Mesendoderm (in vitro differentiated cells): ENCODE results near the gene CBX8.

Experiments
- DNase-seq: peaks from one replicate; pipeline ENCODE4 v3.0.0; 2013
- H2AK5ac ChIP-seq: 2 replicates; pipeline ENCODE4 v1.6.1; 2013; ENCODE audit warnings: low read length, inconsistent platforms
- H2BK120ac ChIP-seq: 2 replicates; pipeline ENCODE4 v1.6.1; 2013; ENCODE audit warnings: low read depth, mild to moderate bottlenecking, low read length, moderate library complexity, mixed read lengths
- H2BK15ac ChIP-seq: replicated peaks from 2 replicates; pipeline ENCODE4 v1.6.1; 2013; ENCODE audit warnings: low read depth, mild to moderate bottlenecking, moderate library complexity
- H2BK5ac ChIP-seq: 2 replicates; pipeline ENCODE4 v1.6.1; 2013; ENCODE audit warnings: low read length, inconsistent platforms
- H3K18ac ChIP-seq: 2 replicates; pipeline ENCODE4 v1.6.1; 2013; ENCODE audit warnings: mild to moderate bottlenecking, low read length, mixed read lengths
- H3K23ac ChIP-seq: one replicate; pipeline ENCODE4 v1.6.1; 2013; ENCODE audit warnings: low read length
- H3K27ac ChIP-seq: 2 replicates; pipeline ENCODE4 v1.5.1; 2013; ENCODE audit warnings: low read depth, mild to moderate bottlenecking, inconsistent platforms, low read length, moderate library complexity
- H3K27me3 ChIP-seq: 2 replicates; pipeline ENCODE4 v1.6.1; 2013; ENCODE audit warnings: low read length, control low read depth, mild to moderate bottlenecking, inconsistent platforms; ENCODE audit not compliant: insufficient read depth, poor library complexity
- H3K36me3 ChIP-seq: 2 replicates; pipeline ENCODE4 v1.6.1; 2013; ENCODE audit warnings: low read length, inconsistent platforms; ENCODE audit not compliant: control insufficient read depth, insufficient read depth
- H3K4ac ChIP-seq: one replicate; pipeline ENCODE4 v1.6.1; 2013; ENCODE audit warnings: low read depth, mild to moderate bottlenecking, low read length, moderate library complexity
- H3K4me1 ChIP-seq: 2 replicates; pipeline ENCODE4 v1.6.1; 2013; ENCODE audit warnings: low read depth, low read length, inconsistent platforms; ENCODE audit not compliant: control insufficient read depth
- H3K4me2 ChIP-seq: 2 replicates; pipeline ENCODE4 v1.6.1; 2013; ENCODE audit warnings: low read length
- H3K4me3 ChIP-seq: 2 replicates; pipeline ENCODE4 v1.5.1; 2013; ENCODE audit warnings: mild to moderate bottlenecking, low read length
- H3K56ac ChIP-seq: one replicate; pipeline ENCODE4 v1.6.1; 2013; ENCODE audit warnings: low read length
- H3K79me1 ChIP-seq: 2 replicates; pipeline ENCODE4 v1.6.1; 2013; ENCODE audit warnings: low read length, inconsistent platforms
- H3K79me2 ChIP-seq: 2 replicates; pipeline ENCODE4 v1.6.1; 2013; ENCODE audit warnings: mild to moderate bottlenecking, low read length; ENCODE audit not compliant: control insufficient read depth, insufficient read depth
- H3K9ac ChIP-seq: 2 replicates; pipeline ENCODE4 v1.6.1; 2013; ENCODE audit warnings: low read length, inconsistent platforms
- H4K5ac ChIP-seq: one replicate; pipeline ENCODE4 v1.6.1; 2013; ENCODE audit warnings: low read length
- H4K8ac ChIP-seq: one replicate; pipeline ENCODE4 v1.6.1; 2013; ENCODE audit warnings: low read depth, mild to moderate bottlenecking, control low read depth, low read length, moderate library complexity
- WGBS: extraction: QIAGEN DNeasy Blood & Tissue Kit; methylation state at CpG from one replicate; pipeline ENCODE4 v1.1.7; 2013; ENCODE audit warnings: low lambda C conversion rate, missing lambda C conversion rate; ENCODE audit not compliant: insufficient coverage; ENCODE audit errors: extremely low coverage; 5-methylcytosine and 5-hydroxymethylcytosine counted together

The CBX8 gene

DNA sequence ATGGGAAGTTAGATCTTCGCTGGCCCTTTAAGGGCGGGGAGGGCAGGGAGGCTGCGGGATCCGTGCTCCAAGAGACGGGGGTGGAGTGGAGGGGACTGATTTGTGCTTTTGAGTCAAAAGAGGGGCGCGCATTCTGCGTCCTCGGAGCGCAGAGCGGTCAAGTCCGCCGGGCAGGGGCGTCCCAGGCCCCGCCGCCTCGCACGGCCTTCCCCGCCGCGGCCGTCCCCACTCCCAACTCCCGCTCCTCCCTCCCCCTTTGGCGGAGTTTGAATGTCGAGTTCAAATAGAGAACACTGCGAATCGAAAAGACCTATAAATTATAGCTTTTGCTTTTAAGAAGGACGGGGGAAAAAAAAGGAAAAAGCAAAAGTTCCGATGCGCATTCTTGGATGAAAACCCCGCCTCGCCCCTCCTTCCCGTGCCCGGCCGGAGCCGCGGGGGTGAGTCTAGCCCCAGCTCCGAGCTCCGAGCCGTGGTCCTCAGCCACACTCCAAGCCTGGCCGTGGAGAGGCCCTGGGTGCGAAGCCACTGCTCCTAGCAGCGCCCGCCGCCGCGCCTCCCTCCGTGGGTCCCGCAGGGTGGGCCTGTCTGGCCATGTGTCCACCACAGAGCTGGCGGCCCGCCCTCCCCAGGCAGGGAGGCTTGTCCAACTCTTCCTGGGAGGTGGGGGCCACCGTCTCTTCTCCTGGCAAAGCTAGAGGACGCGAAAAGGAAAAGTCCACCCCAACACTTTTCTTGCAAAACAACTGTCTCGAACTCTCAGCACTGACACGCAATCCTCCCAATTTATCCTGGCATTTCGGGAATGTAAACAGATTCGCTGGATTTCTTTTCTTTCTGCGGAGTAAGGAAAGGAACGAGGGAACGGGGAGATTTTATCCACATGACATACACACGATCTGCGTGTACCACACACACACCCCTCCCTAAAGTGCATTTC is 3.6 kb downstream of the CBX8 start:
- no CpG with 5 or more reads among the region's 63 CpGs for WGBS
- H3K79me2 ChIP-seq = no peaks in the 10 kb centered on the region
- peak; percentile 51 for DNase-seq

DNA sequence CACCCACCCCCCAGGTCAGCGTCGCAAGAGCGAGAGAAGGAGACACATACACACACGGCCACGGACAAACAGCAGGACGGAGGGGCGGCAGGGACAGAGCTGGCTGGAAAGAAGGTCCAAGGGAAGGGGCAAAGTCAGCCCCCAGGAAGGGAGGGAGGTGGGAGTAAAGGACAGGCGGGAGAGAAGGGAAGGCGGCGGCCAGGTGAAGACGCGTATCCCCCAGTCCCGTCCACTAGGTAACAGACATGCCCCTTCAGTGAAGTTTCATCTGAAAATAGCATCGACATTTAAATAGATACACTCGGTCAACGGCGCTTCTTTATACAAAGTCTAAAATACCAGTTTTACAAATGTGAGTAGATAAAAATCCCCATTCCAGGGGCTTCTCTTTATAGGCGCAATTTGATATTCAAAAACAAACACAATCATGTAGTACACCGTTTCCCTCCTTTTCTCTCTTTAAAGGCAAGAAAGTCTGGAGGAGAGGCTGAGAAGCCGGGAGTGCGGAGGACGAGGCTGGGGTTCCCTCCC is 4.5 kb downstream of the CBX8 start:
- no peak overlapping the region for H2AK5ac ChIP-seq
- no peak overlapping the region for H2BK5ac ChIP-seq
- no peak overlapping the region for H3K27ac ChIP-seq
- no peaks in the 10 kb centered on the region for H3K79me1 ChIP-seq
- H3K9ac ChIP-seq = no peak overlapping the region
- no peak overlapping the region for H3K4ac ChIP-seq
- no peak overlapping the region for H4K8ac ChIP-seq
- no peak overlapping the region for H2BK15ac ChIP-seq
- no peak overlapping the region for H3K4me2 ChIP-seq
- H4K5ac ChIP-seq = no peak overlapping the region
- H3K18ac ChIP-seq = no peak overlapping the region
- H3K79me2 ChIP-seq = no peaks in the 10 kb centered on the region
- peak; percentile 22 for DNase-seq
- H3K36me3 ChIP-seq = no peaks in the 10 kb centered on the region
- peaks cover 7% of the 10 kb centered on the region for H3K4me1 ChIP-seq
- peaks cover 68% of the 10 kb centered on the region for H3K27me3 ChIP-seq
- no peak overlapping the region for H3K56ac ChIP-seq
- no peak overlapping the region for H3K23ac ChIP-seq
- H3K4me3 ChIP-seq = no peak overlapping the region
- no CpG with 5 or more reads among the region's 22 CpGs for WGBS
- no peak overlapping the region for H2BK120ac ChIP-seq

More for the DNA sequence above, 3.6 kb downstream of the CBX8 start:
- peak overlapping the region; percentile 62 for H3K4me2 ChIP-seq
- peak overlapping the region; percentile 49 for H3K9ac ChIP-seq
- no peak overlapping the region for H4K5ac ChIP-seq
- H3K18ac ChIP-seq = no peak overlapping the region
- H3K27me3 ChIP-seq = peaks cover 74% of the 10 kb centered on the region
- H2BK15ac ChIP-seq = no peak overlapping the region
- no peak overlapping the region for H3K4ac ChIP-seq
- peak overlapping the region; percentile 7 for H3K4me3 ChIP-seq
- H3K36me3 ChIP-seq = no peaks in the 10 kb centered on the region
- no peak overlapping the region for H2AK5ac ChIP-seq
- no peak overlapping the region for H2BK120ac ChIP-seq
- peak overlapping the region; percentile 50 for H3K56ac ChIP-seq
- H3K23ac ChIP-seq = no peak overlapping the region
- H4K8ac ChIP-seq = no peak overlapping the region
- H3K79me1 ChIP-seq = no peaks in the 10 kb centered on the region
- H2BK5ac ChIP-seq = no peak overlapping the region
- peaks cover 7% of the 10 kb centered on the region for H3K4me1 ChIP-seq
- H3K27ac ChIP-seq = no peak overlapping the region

DNA sequence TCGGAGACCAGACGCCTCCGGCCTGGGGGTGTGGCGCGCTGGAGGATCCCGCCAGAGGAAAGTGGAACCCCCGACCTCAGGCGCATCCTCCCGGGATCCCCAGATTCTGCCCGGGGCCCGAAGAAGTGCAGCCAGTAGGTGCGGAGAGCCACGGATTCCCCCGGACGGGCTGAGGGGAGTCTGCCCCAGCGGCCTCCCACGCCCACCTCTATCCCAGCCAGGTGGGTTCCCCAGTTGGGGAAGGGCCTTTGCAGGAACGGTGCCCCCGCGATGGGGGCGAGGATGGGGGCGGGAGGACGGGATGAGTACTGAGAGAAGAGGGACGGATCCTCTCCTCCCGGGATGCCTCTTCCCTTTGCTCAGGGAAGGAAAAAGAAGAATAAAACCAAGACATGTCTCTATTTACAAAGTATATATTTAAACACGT is 5.1 kb downstream of the CBX8 start:
- Histone ChIP-seq H2BK120ac (no peak overlapping the region), H4K5ac (no peak overlapping the region), H3K18ac (no peak overlapping the region), H3K27me3 (peaks cover 68% of the 10 kb centered on the region), H4K8ac (no peak overlapping the region), H3K4me1 (peaks cover 7% of the 10 kb centered on the region), H3K56ac (no peak overlapping the region), H3K36me3 (no peaks in the 10 kb centered on the region), H3K23ac (no peak overlapping the region), H2AK5ac (no peak overlapping the region), H3K79me2 (no peaks in the 10 kb centered on the region), H2BK5ac (no peak overlapping the region), H3K4me3 (no peak overlapping the region), H3K4me2 (no peak overlapping the region), H3K27ac (no peak overlapping the region), H3K9ac (no peak overlapping the region), H3K4ac (no peak overlapping the region), H3K79me1 (no peaks in the 10 kb centered on the region), H2BK15ac (no peak overlapping the region)
- DNase-seq = no peak
- no CpG with 5 or more reads among the region's 26 CpGs for WGBS

DNA sequence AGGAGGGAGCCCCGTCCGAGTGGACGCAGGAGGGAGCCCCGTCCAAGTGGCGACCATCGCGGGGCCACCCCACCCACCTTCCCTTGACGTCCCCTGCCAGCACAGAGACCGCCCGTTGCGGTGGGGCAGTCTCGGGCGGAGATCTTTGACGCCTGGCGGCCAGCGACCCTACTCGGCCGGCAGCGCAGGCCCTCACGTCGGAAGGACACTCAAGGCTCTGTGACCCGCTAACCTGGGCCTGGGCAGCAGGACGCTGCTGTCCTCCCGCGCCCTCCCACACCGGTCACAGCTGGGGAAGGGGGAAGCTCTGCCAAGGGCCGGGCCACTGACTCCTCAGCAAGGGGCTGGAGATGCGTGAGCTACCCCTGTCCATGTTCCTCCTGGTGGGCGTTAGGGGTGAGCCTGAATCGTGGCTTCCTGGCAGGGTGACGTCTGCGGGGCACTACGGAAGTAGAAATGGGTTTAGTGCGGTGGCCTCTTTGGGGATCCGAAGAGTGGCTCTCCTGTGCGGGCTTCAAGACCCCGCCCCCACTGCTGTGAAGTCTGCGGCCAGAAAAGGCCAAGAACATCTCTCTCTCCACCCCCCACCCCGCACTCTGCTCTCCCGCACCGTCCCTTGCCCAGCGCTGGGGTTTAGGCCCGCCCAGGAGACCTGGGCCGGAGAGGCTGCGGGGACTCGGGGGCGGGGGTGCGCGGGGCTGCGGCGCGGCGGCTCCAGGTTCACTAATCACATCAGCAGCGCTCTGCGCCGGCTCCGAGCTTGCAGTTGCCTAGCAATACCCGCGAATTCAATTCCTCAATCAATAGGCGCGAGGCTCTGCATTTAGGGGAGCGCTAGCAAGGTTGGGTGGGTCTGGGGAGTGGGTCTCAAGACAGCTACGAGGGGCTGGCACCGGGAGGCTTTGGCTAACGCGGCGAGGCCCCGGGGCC is 5.8 kb downstream of the CBX8 start:
- Histone ChIP-seq H3K4me2 (no peak overlapping the region), H3K4me1 (peaks cover 4% of the 10 kb centered on the region), H3K79me2 (no peaks in the 10 kb centered on the region), H3K4ac (no peak overlapping the region), H2BK15ac (no peak overlapping the region), H3K23ac (peak overlapping the region; percentile 80), H3K36me3 (no peaks in the 10 kb centered on the region), H2AK5ac (no peak overlapping the region), H3K18ac (no peak overlapping the region), H4K5ac (no peak overlapping the region), H2BK120ac (no peak overlapping the region), H3K27me3 (peaks cover 64% of the 10 kb centered on the region), H3K56ac (no peak overlapping the region), H3K27ac (no peak overlapping the region), H2BK5ac (no peak overlapping the region), H4K8ac (no peak overlapping the region), H3K9ac (no peak overlapping the region), H3K79me1 (no peaks in the 10 kb centered on the region), H3K4me3 (no peak overlapping the region)
- no CpG with 5 or more reads among the region's 68 CpGs for WGBS
- peak; percentile 24 for DNase-seq

DNA sequence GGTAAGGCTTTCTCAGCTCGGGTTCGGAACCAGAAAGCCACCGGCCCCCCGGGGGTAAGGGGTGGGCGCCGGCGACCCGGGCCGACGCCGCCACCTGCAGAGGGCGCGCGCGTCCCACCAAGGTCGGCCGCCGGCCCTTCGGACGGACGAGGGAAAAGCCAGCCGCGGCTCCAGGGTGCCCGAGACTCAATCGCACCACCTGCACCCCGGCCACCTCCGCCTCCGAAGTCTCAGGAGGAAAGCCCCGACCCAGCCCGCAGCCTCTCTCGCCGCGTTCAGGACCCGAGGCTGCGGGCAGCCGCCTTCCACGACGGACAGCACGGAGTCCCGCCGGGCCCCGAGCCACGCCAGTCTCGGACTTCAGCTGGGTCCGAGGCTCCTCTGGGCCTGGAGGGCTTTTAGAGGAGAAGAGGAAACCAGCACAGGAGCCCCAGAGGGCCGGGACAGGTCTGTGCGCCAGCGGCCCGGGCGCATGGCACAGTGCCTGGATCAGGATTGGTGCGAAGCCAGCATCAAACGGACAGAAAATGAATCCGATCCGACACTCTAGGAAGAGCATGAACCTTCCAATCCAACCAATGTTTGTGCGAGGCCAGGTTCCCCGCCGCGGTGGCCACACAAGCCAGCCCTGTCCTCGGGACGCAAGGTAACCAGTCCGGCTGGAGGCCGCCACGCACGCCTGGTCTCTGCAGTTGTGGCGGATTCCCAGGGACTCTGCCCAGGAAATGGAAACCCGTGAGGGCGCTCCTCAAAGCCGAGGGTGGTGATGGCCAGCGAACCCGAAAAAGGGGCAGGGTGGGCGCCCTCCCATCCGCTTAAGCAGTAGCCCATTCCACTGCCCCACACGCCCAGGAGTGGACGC is 6.7 kb downstream of the CBX8 start:
- Histone ChIP-seq H3K9ac (peak overlapping the region; percentile 51), H3K4ac (no peak overlapping the region), H3K4me3 (no peak overlapping the region), H3K4me2 (peak overlapping the region; percentile 62), H2BK15ac (no peak overlapping the region), H3K79me1 (no peaks in the 10 kb centered on the region), H3K27me3 (peaks cover 55% of the 10 kb centered on the region), H2BK120ac (no peak overlapping the region), H3K18ac (no peak overlapping the region), H3K56ac (peak overlapping the region; percentile 78), H3K27ac (no peak overlapping the region), H3K4me1 (peaks cover 3% of the 10 kb centered on the region), H4K5ac (no peak overlapping the region), H2AK5ac (no peak overlapping the region), H2BK5ac (no peak overlapping the region), H3K23ac (no peak overlapping the region), H4K8ac (no peak overlapping the region), H3K79me2 (no peaks in the 10 kb centered on the region), H3K36me3 (no peaks in the 10 kb centered on the region)
- no CpG with 5 or more reads among the region's 74 CpGs for WGBS
- peak; percentile 44 for DNase-seq
